Measurements from ENCODE around the gene DCK. TPM values are rescaled to one million over a fixed set of nuclear protein-coding genes. Genes with fewer than 3 reads are reported as not detected.

Gene DCK
- total and polyA plus RNA-seq, 9 of the 15 experiments (the other 6 are each of a cell fraction or from before 2014, with no cell fraction given): 11.3 to 25.8 (median 19.6) TPM

GRCh38 chr4:70993181-70994068 is at the start of gene DCK (continued):
- TF ChIP-seq, protein P1, sequence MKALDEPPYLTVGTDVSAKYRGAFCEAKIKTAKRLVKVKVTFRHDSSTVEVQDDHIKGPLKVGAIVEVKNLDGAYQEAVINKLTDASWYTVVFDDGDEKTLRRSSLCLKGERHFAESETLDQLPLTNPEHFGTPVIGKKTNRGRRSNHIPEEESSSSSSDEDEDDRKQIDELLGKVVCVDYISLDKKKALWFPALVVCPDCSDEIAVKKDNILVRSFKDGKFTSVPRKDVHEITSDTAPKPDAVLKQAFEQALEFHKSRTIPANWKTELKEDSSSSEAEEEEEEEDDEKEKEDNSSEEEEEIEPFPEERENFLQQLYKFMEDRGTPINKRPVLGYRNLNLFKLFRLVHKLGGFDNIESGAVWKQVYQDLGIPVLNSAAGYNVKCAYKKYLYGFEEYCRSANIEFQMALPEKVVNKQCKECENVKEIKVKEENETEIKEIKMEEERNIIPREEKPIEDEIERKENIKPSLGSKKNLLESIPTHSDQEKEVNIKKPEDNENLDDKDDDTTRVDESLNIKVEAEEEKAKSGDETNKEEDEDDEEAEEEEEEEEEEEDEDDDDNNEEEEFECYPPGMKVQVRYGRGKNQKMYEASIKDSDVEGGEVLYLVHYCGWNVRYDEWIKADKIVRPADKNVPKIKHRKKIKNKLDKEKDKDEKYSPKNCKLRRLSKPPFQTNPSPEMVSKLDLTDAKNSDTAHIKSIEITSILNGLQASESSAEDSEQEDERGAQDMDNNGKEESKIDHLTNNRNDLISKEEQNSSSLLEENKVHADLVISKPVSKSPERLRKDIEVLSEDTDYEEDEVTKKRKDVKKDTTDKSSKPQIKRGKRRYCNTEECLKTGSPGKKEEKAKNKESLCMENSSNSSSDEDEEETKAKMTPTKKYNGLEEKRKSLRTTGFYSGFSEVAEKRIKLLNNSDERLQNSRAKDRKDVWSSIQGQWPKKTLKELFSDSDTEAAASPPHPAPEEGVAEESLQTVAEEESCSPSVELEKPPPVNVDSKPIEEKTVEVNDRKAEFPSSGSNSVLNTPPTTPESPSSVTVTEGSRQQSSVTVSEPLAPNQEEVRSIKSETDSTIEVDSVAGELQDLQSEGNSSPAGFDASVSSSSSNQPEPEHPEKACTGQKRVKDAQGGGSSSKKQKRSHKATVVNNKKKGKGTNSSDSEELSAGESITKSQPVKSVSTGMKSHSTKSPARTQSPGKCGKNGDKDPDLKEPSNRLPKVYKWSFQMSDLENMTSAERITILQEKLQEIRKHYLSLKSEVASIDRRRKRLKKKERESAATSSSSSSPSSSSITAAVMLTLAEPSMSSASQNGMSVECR (CRISPR knock-in tag; IDR thresholded peaks at IDR 0.05): peak; percentile 51; the same call in 1 of the 2 replicates
- TF ChIP-seq EGR1 (conservative IDR thresholded peaks at IDR 0.05) (no peak), TAF15 (IDR thresholded peaks at IDR 0.05; ENCODE audit: low read depth, low read length) (no peak), OTX1 (CRISPR knock-in tag; IDR thresholded peaks at IDR 0.05) (peak; percentile 79; the same call in 1 of the 2 replicates), RBM39 (optimal IDR thresholded peaks at IDR 0.05; ENCODE audit: low read depth, low read length) (no peak), DDX20 (tag; IDR thresholded peaks at IDR 0.05; ENCODE audit: low read depth) (no peak), EP300 (IDR thresholded peaks at IDR 0.05; ENCODE audit: low read length) (no peak), ZNF280B (CRISPR knock-in tag; IDR thresholded peaks at IDR 0.05) (no peak), ZFX (CRISPR knock-in tag; IDR thresholded peaks at IDR 0.05) (peak; percentile 92), YY1 (IDR thresholded peaks at IDR 0.05; ENCODE audit: borderline replicate concordance in 1 of 3, control insufficient read depth in 1 of 3, extremely low read depth in 1 of 3, insufficient read depth in 3 of 3, insufficient read length in 1 of 3, insufficient replicate concordance in 2 of 3, low read depth in 1 of 3, low read length in 2 of 3) (peak in 2 of 3 experiments; percentile 47 to 62), MXD1 (CRISPR knock-in tag; IDR thresholded peaks at IDR 0.05; ENCODE audit: borderline replicate concordance, poor library complexity, severe bottlenecking) (no peak), ZNF764 (CRISPR knock-in tag; IDR thresholded peaks at IDR 0.05; ENCODE audit: low read depth) (no peak), RAD21 (CRISPR knock-in tag; conservative IDR thresholded peaks at IDR 0.05 in 1 of 2, IDR thresholded peaks at IDR 0.05 in 1 of 2) (no peak), NR2C1 (IDR thresholded peaks at IDR 0.05) (0 out of 2 replicates have a peak, but pooled peaks have one; percentile 6), NR2C1 (tag; IDR thresholded peaks at IDR 0.05) (peak; percentile 37; the same call in 1 of the 2 replicates), CREB1 (IDR thresholded peaks at IDR 0.05) (0 out of 2 replicates have a peak, but pooled peaks have one; percentile 8), CREB1 (CRISPR knock-in tag; IDR thresholded peaks at IDR 0.05) (no peak), NFE2 (IDR thresholded peaks at IDR 0.05; ENCODE audit: low read depth) (no peak), TEAD1 (CRISPR knock-in tag; IDR thresholded peaks at IDR 0.05) (peak in 1 of 2 experiments; percentile 81; a peak in 2 of 4 replicates), TBP (optimal IDR thresholded peaks at IDR 0.05; ENCODE audit: low read depth, low read length) (peak; percentile 70)
